Activated CD8-positive, alpha-beta memory T cell treated with anti-CD3 and anti-CD28 coated beads for 4 hours (primary cell): ENCODE results near the gene NCEH1.

ENCODE experiments used
- DNase-seq, 2 donors: peaks; one replicate each; pipeline ENCODE4 v3.0.0-alpha.2; 2020; ENCODE audit warnings: low read depth in 2 of 2

The NCEH1 gene

GRCh38 chr3:172581757-172582166, 129.1 kb downstream of the NCEH1 start:
- no peak for DNase-seq

GRCh38 chr3:172580680-172581401, 130.0 kb downstream of the NCEH1 start:
- DNase-seq = no peak
